SK-N-MC (cell line): Measurements from ENCODE around the gene ADCYAP1R1.

Source experiments
- EZH2 ChIP-seq: fragments of 200-600 bp; sonication (generic); IDR thresholded peaks from one replicate; pipeline ENCODE4 v1.6.1; 2017; ENCODE audit warnings: antibody characterized with exemption
- FOXP2 ChIP-seq: optimal IDR thresholded peaks from 2 replicates; pipeline ENCODE3; 2011; ENCODE audit warnings: mild to moderate bottlenecking, moderate library complexity; ENCODE audit not compliant: insufficient read depth; ENCODE audit errors: extremely low read length, control extremely low read depth
- POLR2AphosphoS5 ChIP-seq: IDR thresholded peaks from 2 replicates; pipeline ENCODE4 v1.6.1; 2012; ENCODE audit warnings: mild to moderate bottlenecking, low read depth, low read length, borderline replicate concordance

DNA sequence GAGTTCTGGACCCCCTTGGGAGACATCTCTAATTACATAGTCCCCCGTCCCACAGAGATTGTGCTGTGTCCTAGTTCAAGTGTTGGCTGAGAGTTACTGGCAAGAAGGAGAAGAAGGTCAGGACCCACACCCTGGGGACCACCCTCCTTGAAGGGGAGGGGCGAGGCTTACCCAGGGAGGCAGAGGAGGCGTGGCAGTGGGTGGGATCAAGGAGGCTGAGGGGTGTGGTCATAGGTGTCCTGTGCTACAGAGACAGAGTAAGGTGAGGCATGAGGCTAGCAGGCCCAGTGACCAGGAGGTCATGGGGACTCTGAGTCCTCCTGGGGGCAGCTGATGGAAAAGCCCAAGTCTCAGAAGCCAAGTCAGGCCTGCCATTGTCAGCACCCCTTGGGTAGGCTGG lies 29.4 kb upstream of the ADCYAP1R1 start:
- TF ChIP-seq POLR2AphosphoS5 (no peak), EZH2 (no peak), FOXP2 (no peak)
